Measurements from ENCODE around the gene FARSA. TPM values are rescaled to one million over a fixed set of nuclear protein-coding genes. Genes with fewer than 3 reads are reported as not detected.

The FARSA gene
- total and polyA plus RNA-seq, 2 of the 13 experiments (the other 11 are each of a cell fraction or from before 2014, with no cell fraction given): 25.9 to 72.0 TPM

- TF ChIP-seq, protein P1, sequence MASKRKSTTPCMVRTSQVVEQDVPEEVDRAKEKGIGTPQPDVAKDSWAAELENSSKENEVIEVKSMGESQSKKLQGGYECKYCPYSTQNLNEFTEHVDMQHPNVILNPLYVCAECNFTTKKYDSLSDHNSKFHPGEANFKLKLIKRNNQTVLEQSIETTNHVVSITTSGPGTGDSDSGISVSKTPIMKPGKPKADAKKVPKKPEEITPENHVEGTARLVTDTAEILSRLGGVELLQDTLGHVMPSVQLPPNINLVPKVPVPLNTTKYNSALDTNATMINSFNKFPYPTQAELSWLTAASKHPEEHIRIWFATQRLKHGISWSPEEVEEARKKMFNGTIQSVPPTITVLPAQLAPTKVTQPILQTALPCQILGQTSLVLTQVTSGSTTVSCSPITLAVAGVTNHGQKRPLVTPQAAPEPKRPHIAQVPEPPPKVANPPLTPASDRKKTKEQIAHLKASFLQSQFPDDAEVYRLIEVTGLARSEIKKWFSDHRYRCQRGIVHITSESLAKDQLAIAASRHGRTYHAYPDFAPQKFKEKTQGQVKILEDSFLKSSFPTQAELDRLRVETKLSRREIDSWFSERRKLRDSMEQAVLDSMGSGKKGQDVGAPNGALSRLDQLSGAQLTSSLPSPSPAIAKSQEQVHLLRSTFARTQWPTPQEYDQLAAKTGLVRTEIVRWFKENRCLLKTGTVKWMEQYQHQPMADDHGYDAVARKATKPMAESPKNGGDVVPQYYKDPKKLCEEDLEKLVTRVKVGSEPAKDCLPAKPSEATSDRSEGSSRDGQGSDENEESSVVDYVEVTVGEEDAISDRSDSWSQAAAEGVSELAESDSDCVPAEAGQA (IDR thresholded peaks at IDR 0.05; ENCODE audit: low read depth): 0 out of 2 replicates have a peak, but pooled peaks have one; percentile 5
- TF ChIP-seq, protein P1 (CRISPR knock-in tag; IDR thresholded peaks at IDR 0.05; ENCODE audit: borderline replicate concordance): no peak
- no peak for TF ChIP-seq ZNF879 (CRISPR knock-in tag; IDR thresholded peaks at IDR 0.05)
- TF ChIP-seq ZFP82 (CRISPR knock-in tag; IDR thresholded peaks at IDR 0.05; ENCODE audit: borderline replicate concordance): 0 out of 2 replicates have a peak, but pooled peaks have one; percentile 20
- TF ChIP-seq POGK (CRISPR knock-in tag; conservative IDR thresholded peaks at IDR 0.05): 0 out of 2 replicates have a peak, but pooled peaks have one; percentile 47
- 0 out of 2 replicates have a peak, but pooled peaks have one; percentile 27 for TF ChIP-seq ZNF607 (CRISPR knock-in tag; IDR thresholded peaks at IDR 0.05; ENCODE audit: borderline replicate concordance)
- peak; percentile 50; the same call in 1 of the 2 replicates for TF ChIP-seq KDM5B (CRISPR knock-in tag; IDR thresholded peaks at IDR 0.05; ENCODE audit: borderline replicate concordance)
- 0 out of 2 replicates have a peak, but pooled peaks have one; percentile 23 for TF ChIP-seq THAP7 (CRISPR knock-in tag; IDR thresholded peaks at IDR 0.05)
- peak; percentile 10; the same call in 1 of the 2 replicates for TF ChIP-seq SPEN (CRISPR knock-in tag; IDR thresholded peaks at IDR 0.05; ENCODE audit: low read depth)
- peak; percentile 24; the same call in 1 of the 2 replicates for TF ChIP-seq MTA1 (CRISPR knock-in tag; IDR thresholded peaks at IDR 0.05; ENCODE audit: borderline replicate concordance)
- TF ChIP-seq NKX3-1 (CRISPR knock-in tag; IDR thresholded peaks at IDR 0.05): no peak
- TF ChIP-seq HDAC1 (CRISPR knock-in tag; IDR thresholded peaks at IDR 0.05): peak; percentile 29; the same call in 1 of the 2 replicates
- TF ChIP-seq KMT2A (CRISPR knock-in tag; IDR thresholded peaks at IDR 0.05): 0 out of 2 replicates have a peak, but pooled peaks have one; percentile 24
- TF ChIP-seq RAD21 (CRISPR knock-in tag; IDR thresholded peaks at IDR 0.05): peak; percentile 80
- no peak for TF ChIP-seq HMG20A (CRISPR knock-in tag; IDR thresholded peaks at IDR 0.05; ENCODE audit: borderline replicate concordance)
- peak; percentile 50 for TF ChIP-seq HNRNPLL (IDR thresholded peaks at IDR 0.05; ENCODE audit: low read depth, low read length, poor library complexity, severe bottlenecking)
- no peak for TF ChIP-seq ZNF549 (CRISPR knock-in tag; IDR thresholded peaks at IDR 0.05)
- TF ChIP-seq TFDP1 (CRISPR knock-in tag; IDR thresholded peaks at IDR 0.05; ENCODE audit: borderline replicate concordance): peak; percentile 37; the same call in 1 of the 2 replicates
Observed at GRCh38 chr19:12884926-12885748, 48.4 kb downstream of the FARSA start (continued).

All from HepG2 (cell line).